ENCODE results near the gene WDR54.

- TF ChIP-seq POLR2A (IDR thresholded peaks at IDR 0.05) = no peak
- TF ChIP-seq CTCF (IDR thresholded peaks at IDR 0.05) = no peak
Observed at GRCh38 chr2:74462054-74462785, 40.7 kb downstream of the WDR54 start.

Data from heart left ventricle (tissue), 13 donors.